Liver (tissue), 9 donors: ENCODE measurements around the gene MYOD1. TPM values are rescaled to one million over a fixed set of nuclear protein-coding genes. Genes with fewer than 3 reads are reported as not detected.

Experiments used
- DNase-seq: peaks from one replicate; pipeline ENCODE4 v3.0.0-alpha.2; 2017; ENCODE audit warnings: low spot score
- H3K27ac ChIP-seq, 2 donors: one replicate each; pipeline ENCODE4 v1.7.0; 2013; ENCODE audit warnings: inconsistent platforms in 2 of 2, low read length in 2 of 2, control low read depth in 1 of 2, low read depth in 1 of 2, mild to moderate bottlenecking in 1 of 2
- H3K27me3 ChIP-seq, 4 donors: one replicate each; pipeline versions ENCODE4 v1.6.1 to v1.7.0; 2013; ENCODE audit warnings: low read length in 3 of 4, inconsistent platforms in 1 of 4, mild to moderate bottlenecking in 1 of 4, moderate library complexity in 1 of 4; ENCODE audit not compliant: control insufficient read depth in 4 of 4, insufficient read depth in 4 of 4
- H3K36me3 ChIP-seq, 4 donors: one replicate each; pipeline versions ENCODE4 v1.6.1 to v1.7.0; 2013; ENCODE audit warnings: low read length in 3 of 4, mild to moderate bottlenecking in 3 of 4, low read depth in 1 of 4, moderate library complexity in 1 of 4; ENCODE audit not compliant: control insufficient read depth in 4 of 4, insufficient read depth in 3 of 4
- H3K4me1 ChIP-seq, 4 donors: one replicate each; pipeline versions ENCODE4 v1.6.1 to v1.7.0; 2013; ENCODE audit warnings: low read length in 3 of 4, mild to moderate bottlenecking in 3 of 4, moderate library complexity in 1 of 4; ENCODE audit not compliant: control insufficient read depth in 4 of 4, insufficient read depth in 4 of 4
- H3K4me3 ChIP-seq, 3 donors: one replicate each; pipeline versions ENCODE4 v1.6.1 to v1.7.0; 2013; ENCODE audit warnings: low read length in 3 of 3, control low read depth in 1 of 3, low read depth in 1 of 3, mild to moderate bottlenecking in 1 of 3
- H3K9ac ChIP-seq, 2 donors: one replicate each; pipeline ENCODE4 v1.7.0; 2013; ENCODE audit warnings: low read length in 2 of 2, mild to moderate bottlenecking in 2 of 2, moderate library complexity in 2 of 2, control low read depth in 1 of 2, low read depth in 1 of 2
- H3K9me3 ChIP-seq, 4 donors: one replicate each; pipeline versions ENCODE4 v1.6.1 to v1.7.0; 2013; ENCODE audit warnings: low read length in 3 of 4; ENCODE audit not compliant: control insufficient read depth in 4 of 4
- EGR1 ChIP-seq, 2 donors: IDR thresholded peaks; 2 replicates each; pipeline ENCODE4 v1.6.1; 2016 to 2018; ENCODE audit warnings: antibody characterized with exemption in 2 of 2, low read depth in 2 of 2
- FOXA1 ChIP-seq: IDR thresholded peaks from 2 replicates; pipeline ENCODE4 v1.6.1; 2016; ENCODE audit warnings: antibody characterized with exemption
- FOXA2 ChIP-seq: IDR thresholded peaks from 2 replicates; pipeline ENCODE4 v1.6.1; 2016; ENCODE audit warnings: antibody characterized with exemption
- GABPA ChIP-seq, 2 donors: IDR thresholded peaks in 1 of 2; conservative IDR thresholded peaks in 1 of 2; 2 replicates each; pipeline ENCODE4 v1.6.1; 2016; ENCODE audit warnings: antibody characterized with exemption in 2 of 2, mild to moderate bottlenecking in 1 of 2, moderate library complexity in 1 of 2
- HNF4A ChIP-seq, 2 donors: conservative IDR thresholded peaks; 2 replicates each; pipeline ENCODE4 v1.6.1; 2016; ENCODE audit warnings: antibody characterized with exemption in 2 of 2, mild to moderate bottlenecking in 2 of 2
- HNF4G ChIP-seq: IDR thresholded peaks from 2 replicates; pipeline ENCODE4 v1.6.1; 2016; ENCODE audit warnings: antibody characterized with exemption
- JUND ChIP-seq, 2 donors: IDR thresholded peaks; 2 replicates each; pipeline ENCODE4 v1.6.1; 2016; ENCODE audit warnings: antibody characterized with exemption in 2 of 2
- NR2F2 ChIP-seq: IDR thresholded peaks from 2 replicates; pipeline ENCODE4 v1.6.1; 2016; ENCODE audit warnings: antibody characterized with exemption
- RAD21 ChIP-seq, 2 donors: IDR thresholded peaks; 2 replicates each; pipeline ENCODE4 v1.6.1; 2016; ENCODE audit warnings: antibody characterized with exemption in 2 of 2, mild to moderate bottlenecking in 2 of 2
- RXRA ChIP-seq, 2 donors: IDR thresholded peaks; 2 replicates each; pipeline ENCODE4 v1.6.1; 2017 to 2018; ENCODE audit warnings: antibody characterized with exemption in 2 of 2, mild to moderate bottlenecking in 1 of 2
- SP1 ChIP-seq: IDR thresholded peaks from 2 replicates; pipeline ENCODE4 v1.6.1; 2018; ENCODE audit warnings: antibody characterized with exemption, mild to moderate bottlenecking
- TAF1 ChIP-seq: conservative IDR thresholded peaks from 2 replicates; pipeline ENCODE4 v1.6.1; 2016; ENCODE audit warnings: antibody characterized with exemption, mild to moderate bottlenecking
- YY1 ChIP-seq: IDR thresholded peaks from 2 replicates; pipeline ENCODE4 v1.6.1; 2016; ENCODE audit warnings: antibody characterized with exemption, mild to moderate bottlenecking
- WGBS: extraction: QIAGEN DNeasy Blood & Tissue Kit; methylation state at CpG from one replicate; pipeline ENCODE4 v1.1.7; 2013; 5-methylcytosine and 5-hydroxymethylcytosine counted together
- polyA plus RNA-seq, 2 donors: library from polyadenylated mRNA; stranded (reverse) in 1 of 2; unstranded in 1 of 2; fragments of 200-250 nt in 1 of 2; fragments of >200 nt in 1 of 2; fragmentation: Nextera tagmentation in 1 of 2; extraction: Ambion mirVana in 1 of 2; gene quantifications; one replicate each; pipeline versions ENCODE4 v1.2.1 to v1.2.3, GENCODE V29; 2013 to 2015
- total RNA-seq, 2 donors: library from RNA; depleted of rRNA; stranded (reverse); fragments of >200 nt; gene quantifications; one replicate each; pipeline ENCODE4 v1.2.3, GENCODE V29; 2014
- TF ChIP-seq, protein P1 (sequence below): IDR thresholded peaks from 2 replicates; pipeline ENCODE4 v1.6.1; 2016; ENCODE audit warnings: antibody characterized with exemption
- TF ChIP-seq, protein P2 (sequence below): IDR thresholded peaks from 2 replicates; pipeline ENCODE4 v1.6.1; 2016; ENCODE audit warnings: antibody characterized with exemption
- TF ChIP-seq, protein P3 (sequence below): IDR thresholded peaks from 2 replicates; pipeline ENCODE4 v1.6.1; 2016; ENCODE audit warnings: antibody characterized with exemption
- TF ChIP-seq, protein P4 (sequence below): fragments of 150-350 bp; IDR thresholded peaks from 2 replicates; pipeline ENCODE4 v1.5.1; 2017; ENCODE audit warnings: improper control_type of control experiment, low read depth, low read length; ENCODE audit not compliant: missing input control
- TF ChIP-seq, protein P5 (sequence below): IDR thresholded peaks from 2 replicates; pipeline ENCODE4 v1.6.1; 2016; ENCODE audit warnings: antibody characterized with exemption, mild to moderate bottlenecking
- donor health status: healthy.
- donor health status: healthy.
- donor health status: healthy.
- donor health status: healthy.
- donor health status: healthy.

MYOD1 gene
- total and polyA plus RNA-seq, 4 donors = not detected

DNA sequence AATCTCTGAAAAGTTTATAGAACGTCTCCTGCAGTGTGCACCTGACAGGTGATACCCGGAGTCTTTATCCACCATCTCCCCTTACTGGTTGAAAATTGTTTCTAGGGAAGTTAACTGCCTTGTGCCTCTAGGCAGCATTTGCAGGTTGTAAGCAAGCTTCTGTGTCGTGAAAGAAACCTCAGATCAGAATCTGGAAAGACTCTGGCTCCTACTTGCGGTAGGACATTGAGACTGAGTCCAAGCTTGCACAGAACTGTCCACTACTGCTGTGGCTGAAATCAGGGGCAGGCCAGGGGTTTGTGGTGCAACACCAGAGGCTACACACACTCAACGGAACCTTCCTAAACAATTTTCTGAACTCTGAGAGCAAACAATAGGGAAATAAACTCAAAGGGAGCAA lies 34.8 kb upstream of the MYOD1 start:
- Histone ChIP-seq H3K36me3 (no peaks in the 10 kb centered on the region), H3K27ac (no peak overlapping the region), H3K4me3 (no peak overlapping the region), H3K9me3 (no peaks in the 10 kb centered on the region), H3K4me1 (no peaks in the 10 kb centered on the region), H3K9ac (no peak overlapping the region), H3K27me3 (peaks cover 0 to 12% (median under 1%) of the 10 kb centered on the region in 4 donors)
- DNase-seq = no peak
- TF ChIP-seq FOXA2 = no peak
- TF ChIP-seq, protein P1, sequence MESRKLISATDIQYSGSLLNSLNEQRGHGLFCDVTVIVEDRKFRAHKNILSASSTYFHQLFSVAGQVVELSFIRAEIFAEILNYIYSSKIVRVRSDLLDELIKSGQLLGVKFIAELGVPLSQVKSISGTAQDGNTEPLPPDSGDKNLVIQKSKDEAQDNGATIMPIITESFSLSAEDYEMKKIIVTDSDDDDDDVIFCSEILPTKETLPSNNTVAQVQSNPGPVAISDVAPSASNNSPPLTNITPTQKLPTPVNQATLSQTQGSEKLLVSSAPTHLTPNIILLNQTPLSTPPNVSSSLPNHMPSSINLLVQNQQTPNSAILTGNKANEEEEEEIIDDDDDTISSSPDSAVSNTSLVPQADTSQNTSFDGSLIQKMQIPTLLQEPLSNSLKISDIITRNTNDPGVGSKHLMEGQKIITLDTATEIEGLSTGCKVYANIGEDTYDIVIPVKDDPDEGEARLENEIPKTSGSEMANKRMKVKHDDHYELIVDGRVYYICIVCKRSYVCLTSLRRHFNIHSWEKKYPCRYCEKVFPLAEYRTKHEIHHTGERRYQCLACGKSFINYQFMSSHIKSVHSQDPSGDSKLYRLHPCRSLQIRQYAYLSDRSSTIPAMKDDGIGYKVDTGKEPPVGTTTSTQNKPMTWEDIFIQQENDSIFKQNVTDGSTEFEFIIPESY = no peak
- TF ChIP-seq, protein P2, sequence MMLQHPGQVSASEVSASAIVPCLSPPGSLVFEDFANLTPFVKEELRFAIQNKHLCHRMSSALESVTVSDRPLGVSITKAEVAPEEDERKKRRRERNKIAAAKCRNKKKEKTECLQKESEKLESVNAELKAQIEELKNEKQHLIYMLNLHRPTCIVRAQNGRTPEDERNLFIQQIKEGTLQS = no peak
- no peak for TF ChIP-seq SP1
- TF ChIP-seq RXRA (IDR thresholded peaks at IDR 0.05) = no peak
- TF ChIP-seq, protein P3, sequence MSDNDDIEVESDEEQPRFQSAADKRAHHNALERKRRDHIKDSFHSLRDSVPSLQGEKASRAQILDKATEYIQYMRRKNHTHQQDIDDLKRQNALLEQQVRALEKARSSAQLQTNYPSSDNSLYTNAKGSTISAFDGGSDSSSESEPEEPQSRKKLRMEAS = no peak
- TF ChIP-seq, protein P4, sequence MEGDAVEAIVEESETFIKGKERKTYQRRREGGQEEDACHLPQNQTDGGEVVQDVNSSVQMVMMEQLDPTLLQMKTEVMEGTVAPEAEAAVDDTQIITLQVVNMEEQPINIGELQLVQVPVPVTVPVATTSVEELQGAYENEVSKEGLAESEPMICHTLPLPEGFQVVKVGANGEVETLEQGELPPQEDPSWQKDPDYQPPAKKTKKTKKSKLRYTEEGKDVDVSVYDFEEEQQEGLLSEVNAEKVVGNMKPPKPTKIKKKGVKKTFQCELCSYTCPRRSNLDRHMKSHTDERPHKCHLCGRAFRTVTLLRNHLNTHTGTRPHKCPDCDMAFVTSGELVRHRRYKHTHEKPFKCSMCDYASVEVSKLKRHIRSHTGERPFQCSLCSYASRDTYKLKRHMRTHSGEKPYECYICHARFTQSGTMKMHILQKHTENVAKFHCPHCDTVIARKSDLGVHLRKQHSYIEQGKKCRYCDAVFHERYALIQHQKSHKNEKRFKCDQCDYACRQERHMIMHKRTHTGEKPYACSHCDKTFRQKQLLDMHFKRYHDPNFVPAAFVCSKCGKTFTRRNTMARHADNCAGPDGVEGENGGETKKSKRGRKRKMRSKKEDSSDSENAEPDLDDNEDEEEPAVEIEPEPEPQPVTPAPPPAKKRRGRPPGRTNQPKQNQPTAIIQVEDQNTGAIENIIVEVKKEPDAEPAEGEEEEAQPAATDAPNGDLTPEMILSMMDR = no peak
- TF ChIP-seq YY1 = no peak
- no peak for TF ChIP-seq HNF4A (conservative IDR thresholded peaks at IDR 0.05)
- WGBS = 83% methylated on average over 5 of the region's 5 CpGs

DNA sequence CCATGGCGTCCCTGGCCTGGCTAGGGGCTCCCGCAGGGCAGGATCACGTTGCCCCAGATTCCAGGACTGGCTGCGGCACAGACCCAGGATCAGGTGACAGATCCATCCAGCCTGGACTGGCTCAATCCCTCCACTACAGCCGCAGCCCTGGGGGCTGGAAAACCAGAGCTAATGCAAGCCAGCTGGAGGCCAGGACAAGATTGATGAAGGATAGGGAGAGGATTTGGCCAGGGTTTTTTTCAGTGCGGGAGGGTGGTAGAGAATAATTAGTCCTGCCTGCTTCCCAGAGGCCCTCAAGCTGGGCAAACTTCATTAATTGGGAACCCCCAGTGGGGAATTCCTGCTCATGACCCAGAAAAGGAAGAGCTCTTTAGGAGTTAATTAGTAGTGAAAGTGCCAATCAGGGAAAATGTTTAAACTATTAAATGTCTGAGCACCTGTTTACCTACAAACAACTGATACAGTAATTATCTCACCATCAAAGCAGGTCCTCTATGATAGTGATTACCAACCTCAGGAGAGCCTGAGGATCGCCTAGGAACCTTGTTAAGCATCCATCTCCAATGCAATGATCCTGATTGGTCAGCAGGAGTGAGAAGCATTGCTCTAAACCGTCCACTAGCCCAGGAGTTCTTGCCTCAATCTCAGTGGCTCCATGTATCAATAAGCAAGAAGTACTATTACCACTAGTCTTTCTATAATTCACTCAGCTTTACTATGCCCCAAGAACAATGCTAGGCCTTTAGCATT lies 33.0 kb upstream of the MYOD1 start:
- no peak overlapping the region for H3K9ac ChIP-seq

More for the DNA sequence above, 33.0 kb upstream of the MYOD1 start:
- no peak for DNase-seq
- Histone ChIP-seq H3K9me3 (no peaks in the 10 kb centered on the region), H3K27ac (no peak overlapping the region), H3K4me3 (no peak overlapping the region), H3K27me3 (peaks cover 0 to 8% (median under 1%) of the 10 kb centered on the region in 4 donors), H3K36me3 (no peaks in the 10 kb centered on the region), H3K4me1 (no peaks in the 10 kb centered on the region)
- TF ChIP-seq, protein P2 = no peak
- TF ChIP-seq JUND (IDR thresholded peaks at IDR 0.05) (no peak), TAF1 (no peak), NR2F2 (no peak), HNF4G (no peak), HNF4A (conservative IDR thresholded peaks at IDR 0.05) (no peak), GABPA (IDR thresholded peaks at IDR 0.05 in 1 of 2, conservative IDR thresholded peaks at IDR 0.05 in 1 of 2) (no peak), RAD21 (IDR thresholded peaks at IDR 0.05) (no peak), EGR1 (IDR thresholded peaks at IDR 0.05; ENCODE audit: low read depth in 2 of 2) (no peak), YY1 (no peak), FOXA1 (no peak), SP1 (no peak), RXRA (IDR thresholded peaks at IDR 0.05) (no peak)
- TF ChIP-seq, protein P1 = no peak
- TF ChIP-seq, protein P5, sequence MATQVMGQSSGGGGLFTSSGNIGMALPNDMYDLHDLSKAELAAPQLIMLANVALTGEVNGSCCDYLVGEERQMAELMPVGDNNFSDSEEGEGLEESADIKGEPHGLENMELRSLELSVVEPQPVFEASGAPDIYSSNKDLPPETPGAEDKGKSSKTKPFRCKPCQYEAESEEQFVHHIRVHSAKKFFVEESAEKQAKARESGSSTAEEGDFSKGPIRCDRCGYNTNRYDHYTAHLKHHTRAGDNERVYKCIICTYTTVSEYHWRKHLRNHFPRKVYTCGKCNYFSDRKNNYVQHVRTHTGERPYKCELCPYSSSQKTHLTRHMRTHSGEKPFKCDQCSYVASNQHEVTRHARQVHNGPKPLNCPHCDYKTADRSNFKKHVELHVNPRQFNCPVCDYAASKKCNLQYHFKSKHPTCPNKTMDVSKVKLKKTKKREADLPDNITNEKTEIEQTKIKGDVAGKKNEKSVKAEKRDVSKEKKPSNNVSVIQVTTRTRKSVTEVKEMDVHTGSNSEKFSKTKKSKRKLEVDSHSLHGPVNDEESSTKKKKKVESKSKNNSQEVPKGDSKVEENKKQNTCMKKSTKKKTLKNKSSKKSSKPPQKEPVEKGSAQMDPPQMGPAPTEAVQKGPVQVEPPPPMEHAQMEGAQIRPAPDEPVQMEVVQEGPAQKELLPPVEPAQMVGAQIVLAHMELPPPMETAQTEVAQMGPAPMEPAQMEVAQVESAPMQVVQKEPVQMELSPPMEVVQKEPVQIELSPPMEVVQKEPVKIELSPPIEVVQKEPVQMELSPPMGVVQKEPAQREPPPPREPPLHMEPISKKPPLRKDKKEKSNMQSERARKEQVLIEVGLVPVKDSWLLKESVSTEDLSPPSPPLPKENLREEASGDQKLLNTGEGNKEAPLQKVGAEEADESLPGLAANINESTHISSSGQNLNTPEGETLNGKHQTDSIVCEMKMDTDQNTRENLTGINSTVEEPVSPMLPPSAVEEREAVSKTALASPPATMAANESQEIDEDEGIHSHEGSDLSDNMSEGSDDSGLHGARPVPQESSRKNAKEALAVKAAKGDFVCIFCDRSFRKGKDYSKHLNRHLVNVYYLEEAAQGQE = no peak
- TF ChIP-seq, protein P3 = no peak
- WGBS = 50% methylated on average over 8 of the region's 8 CpGs
